Endothelial cell of umbilical vein (primary cell): ENCODE results near the gene BCAP31. TPM values are rescaled to one million over a fixed set of nuclear protein-coding genes. Genes with fewer than 3 reads are reported as not detected.
A peak's percentile ranks its signal among the peaks of the same experiment; 100 is the strongest.

Source experiments
- BruUV-seq: library from RNA; stranded (reverse); fragments of 400-500 nt; replicated peaks from 2 replicates; lab custom pipeline; 2021; lab: Mats Ljungman, UMichigan
- CTCF ChIA-PET: fragments of 300-600, 350-600 bp; sonication (Branson Sonifier 250); formaldehyde crosslinking; loops from one replicate; lab custom pipeline; 2021; ENCODE audit warnings: antibody characterized with exemption, inconsistent platforms; lab: Charles Lee
- POLR2A ChIA-PET: fragments of 300-600, 350-600 bp; sonication (Branson Sonifier 250); formaldehyde crosslinking; loops from one replicate; lab custom pipeline; 2021; ENCODE audit warnings: antibody characterized with exemption, inconsistent platforms; lab: Charles Lee
- DNase-seq: peaks from one replicate; pipeline ENCODE4 v3.0.0-alpha.2; 2011; ENCODE audit warnings: low read depth, low spot score
- FAIRE-seq: peaks from 2 replicates; lab custom pipeline; 2011; peaks lifted over from hg19 to GRCh38; lab: Jason Lieb, UNC
- H2AFZ ChIP-seq: 2 replicates; pipeline ENCODE4 v1.6.0; 2012; ENCODE audit warnings: low read depth, low read length, control low read depth, inconsistent platforms
- H3K27ac ChIP-seq: 2 replicates; pipeline ENCODE4 v1.5.1; 2011; ENCODE audit warnings: low read depth, mild to moderate bottlenecking, control low read depth, low read length, moderate library complexity; ENCODE audit not compliant: insufficient read depth
- H3K27me3 ChIP-seq, 2 experiments: 2 replicates each; pipeline versions ENCODE4 v1.6.0 to v1.6.1; 2011; ENCODE audit warnings: low read length in 2 of 2, mixed read lengths in 1 of 2; ENCODE audit not compliant: control insufficient read depth in 2 of 2, insufficient read depth in 2 of 2
- H3K36me3 ChIP-seq, 2 experiments: 2 replicates in 1 of 2; 3 replicates in 1 of 2; pipeline ENCODE4 v1.5.1; 2011; ENCODE audit warnings: low read length in 2 of 2, mild to moderate bottlenecking in 1 of 2, moderate library complexity in 1 of 2; ENCODE audit not compliant: control insufficient read depth in 2 of 2, insufficient read depth in 2 of 2; ENCODE audit errors: extremely low read depth in 1 of 2
- H3K4me1 ChIP-seq: 3 replicates; pipeline ENCODE4 v1.5.1; 2011; ENCODE audit warnings: mild to moderate bottlenecking, low read length; ENCODE audit not compliant: control insufficient read depth, insufficient read depth; ENCODE audit errors: extremely low read depth
- H3K4me2 ChIP-seq: 2 replicates; pipeline ENCODE4 v1.6.1; 2011; ENCODE audit warnings: low read length, control low read depth, mixed read lengths; ENCODE audit not compliant: insufficient read depth
- H3K4me3 ChIP-seq, 3 experiments: fragments of 200-600 bp in 1 of 3; sonication (generic), shearing (Covaris generic) in 1 of 3; replicated peaks in 1 of 3; 2 replicates each; pipeline ENCODE4 v1.5.1; 2011 to 2016; ENCODE audit warnings: control low read depth in 3 of 3, low read length in 3 of 3, mild to moderate bottlenecking in 2 of 3, inconsistent platforms in 1 of 3, low read depth in 1 of 3, moderate library complexity in 1 of 3; ENCODE audit not compliant: insufficient read depth in 1 of 3
- H3K79me2 ChIP-seq: 2 replicates; pipeline ENCODE4 v1.6.0; 2012; ENCODE audit warnings: low read length, inconsistent platforms; ENCODE audit not compliant: control insufficient read depth, insufficient read depth
- H3K9ac ChIP-seq: replicated peaks from 2 replicates; pipeline ENCODE3; 2011; ENCODE audit warnings: low read length, control low read depth; ENCODE audit not compliant: insufficient read depth; ENCODE audit errors: extremely low read depth
- H3K9me1 ChIP-seq: replicated peaks from 3 replicates; pipeline ENCODE4 v1.6.0; 2011; ENCODE audit warnings: mild to moderate bottlenecking, low read length; ENCODE audit not compliant: control insufficient read depth, insufficient read depth; ENCODE audit errors: extremely low read depth
- H3K9me3 ChIP-seq: replicated peaks from 2 replicates; pipeline ENCODE4 v1.5.1; 2012; ENCODE audit warnings: low read length, inconsistent platforms; ENCODE audit not compliant: control insufficient read depth, insufficient read depth
- H4K20me1 ChIP-seq: replicated peaks from 2 replicates; pipeline ENCODE3; 2011; ENCODE audit warnings: mild to moderate bottlenecking, low read length; ENCODE audit not compliant: control insufficient read depth, insufficient read depth; ENCODE audit errors: extremely low read depth
- CTCF ChIP-seq, 2 donors: IDR thresholded peaks; 1 replicate in 1 of 2; 2 replicates in 1 of 2; pipeline ENCODE4 v1.5.1; 2011; ENCODE audit warnings: low read length in 2 of 2, mild to moderate bottlenecking in 2 of 2, moderate library complexity in 2 of 2, control low read depth in 1 of 2, inconsistent platforms in 1 of 2, low read depth in 1 of 2; ENCODE audit not compliant: insufficient read depth in 1 of 2; ENCODE audit errors: extremely low read depth in 1 of 2
- EZH2 ChIP-seq: IDR thresholded peaks from 2 replicates; pipeline ENCODE4 v1.6.1; 2012; ENCODE audit warnings: borderline replicate concordance, low read depth, mild to moderate bottlenecking, moderate library complexity, low read length, inconsistent platforms; ENCODE audit not compliant: severe bottlenecking
- FOS ChIP-seq: IDR thresholded peaks from 2 replicates; pipeline ENCODE4 v1.6.1; 2011; ENCODE audit warnings: mild to moderate bottlenecking, low read length, moderate library complexity, borderline replicate concordance; ENCODE audit not compliant: insufficient read depth
- GATA2 ChIP-seq: IDR thresholded peaks from 2 replicates; pipeline ENCODE4 v1.7.0; 2011; ENCODE audit warnings: low read depth, mild to moderate bottlenecking, moderate library complexity, mixed read lengths, low read length; ENCODE audit not compliant: insufficient read length, insufficient read depth
- JUN ChIP-seq: IDR thresholded peaks from 2 replicates; pipeline ENCODE4 v1.6.1; 2011; ENCODE audit warnings: borderline replicate concordance, low read depth; ENCODE audit not compliant: insufficient read length, insufficient read depth
- MAX ChIP-seq: IDR thresholded peaks from 2 replicates; pipeline ENCODE4 v1.6.1; 2011; ENCODE audit not compliant: insufficient read depth, insufficient read length
- MYC ChIP-seq: IDR thresholded peaks from one replicate; pipeline ENCODE4 v1.6.1; 2011; ENCODE audit warnings: mild to moderate bottlenecking, low read depth, low read length
- POLR2A ChIP-seq: IDR thresholded peaks from 2 replicates; pipeline ENCODE4 v1.6.1; 2012; ENCODE audit warnings: low read depth, mild to moderate bottlenecking, control low read depth, low read length
- POLR2AphosphoS5 ChIP-seq: IDR thresholded peaks from 2 replicates; pipeline ENCODE4 v1.6.1; 2012; ENCODE audit warnings: low read depth, mild to moderate bottlenecking, control low read depth, low read length, moderate library complexity; ENCODE audit not compliant: insufficient read depth
- dilution Hi-C: fragments of 300-500 bp; cut with MboI; formaldehyde crosslinking; loops from one replicate; pipeline ENCODE4 v1.15.0; 2019; ENCODE audit warnings: low sequenced_read_pairs; ENCODE audit not compliant: extremely low pct_ligation_motif_present
- intact Hi-C: fragments of 100-400 bp; cut with micrococcal nuclease; formaldehyde crosslinking; loops from one replicate; pipeline ENCODE4 v1.10.0; 2022
- polyA plus RNA-seq, 4 experiments: library from polyadenylated mRNA; depleted of rRNA in 3 of 4; stranded (reverse) in 3 of 4; unstranded in 1 of 4; fragments of >200 nt; gene quantifications; 2 replicates each; pipeline versions ENCODE4 v1.2.1 to v1.2.3, GENCODE V29; 2011 to 2012; ENCODE audit warnings: missing spikeins in 1 of 4
- total RNA-seq: library from RNA; stranded (reverse); gene quantifications from 2 replicates; pipeline ENCODE4 v1.2.3, GENCODE V29; 2021

The BCAP31 gene
- total and polyA plus RNA-seq, 2 donors (not counting 3 experiments of a cell fraction or from before 2014, with no cell fraction given) = 169 to 203 TPM

GRCh38 chrX:153688071-153688470, 36.1 kb downstream of the BCAP31 start:
- peaks cover 4% of the 10 kb centered on the region for H3K4me1 ChIP-seq
- CTCF ChIA-PET = interaction anchor here (1.2 to 4.2 kb wide), 2 partner anchors 17 to 20 kb away, joined by 6 to 30 read pairs; no protein-coding TSS in a partner anchor
- no peak for FAIRE-seq
- no peak overlapping the region for H2AFZ ChIP-seq
- TF ChIP-seq CTCF (IDR thresholded peaks at IDR 0.05; ENCODE audit: extremely low read depth in 1 of 2, insufficient read depth in 1 of 2, low read depth in 1 of 2, low read length in 2 of 2) = no peak
- TF ChIP-seq MYC = no peak
- TF ChIP-seq FOS = no peak
- no peak for TF ChIP-seq EZH2
- TF ChIP-seq JUN = no peak
- no peak for TF ChIP-seq GATA2
- TF ChIP-seq MAX = no peak
- TF ChIP-seq POLR2A = no peak
- no peak for TF ChIP-seq POLR2AphosphoS5
- H3K9me3 ChIP-seq = no peaks in the 10 kb centered on the region
- intact Hi-C loops (no loop called here), dilution Hi-C loops (no loop called here)
- no peak overlapping the region for H3K27ac ChIP-seq
- no peak overlapping the region for H3K9ac ChIP-seq
- no peak overlapping the region for H3K4me2 ChIP-seq
- no TSS peak for BruUV-seq
- DNase-seq = no peak
- H3K79me2 ChIP-seq = no peaks in the 10 kb centered on the region
- H3K36me3 ChIP-seq = no peaks in the 10 kb centered on the region
- no peaks in the 10 kb centered on the region for H3K9me1 ChIP-seq
- H3K4me3 ChIP-seq = peak overlapping the region in 1 of 3 experiments; percentile 4
- no peaks in the 10 kb centered on the region for H4K20me1 ChIP-seq
- POLR2A ChIA-PET = no interaction called here
- H3K27me3 ChIP-seq = no peaks in the 10 kb centered on the region
